ENCODE measurements around the gene SLC38A1.
"Not testable (repeated sequence)": the region's sequence is repeated elsewhere in the genome, so short reads cannot be mapped to it uniquely, and the experiment has no call there.

DNA sequence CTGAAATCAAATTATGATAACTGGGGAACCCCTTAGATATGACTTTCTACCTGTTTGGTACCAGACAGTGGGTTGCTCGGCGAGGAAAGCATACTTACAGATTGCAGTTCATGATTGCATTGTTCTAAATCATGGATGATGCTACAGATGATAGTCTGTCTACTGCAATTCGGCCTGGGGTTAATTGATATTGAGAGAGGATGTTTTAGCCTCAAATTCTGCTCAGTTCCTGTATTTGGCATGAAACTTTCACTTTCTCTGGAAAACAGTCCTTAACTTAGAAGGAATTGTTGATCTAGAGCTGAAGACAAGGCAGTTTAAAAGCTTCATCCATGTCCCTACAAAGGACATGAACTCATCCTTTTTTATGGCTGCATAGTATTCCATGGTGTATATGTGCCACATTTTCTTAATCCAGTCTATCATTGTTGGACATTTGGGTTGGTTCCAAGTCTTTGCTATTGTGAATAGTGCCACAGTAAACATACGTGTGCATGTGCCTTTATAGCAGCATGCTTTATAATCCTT is 106.2 kb downstream of the SLC38A1 start:
- not testable (repeated sequence) for TF ChIP-seq EZH2 (IDR thresholded peaks at IDR 0.05; ENCODE audit: borderline replicate concordance, low read length)
- TF ChIP-seq, protein P1, sequence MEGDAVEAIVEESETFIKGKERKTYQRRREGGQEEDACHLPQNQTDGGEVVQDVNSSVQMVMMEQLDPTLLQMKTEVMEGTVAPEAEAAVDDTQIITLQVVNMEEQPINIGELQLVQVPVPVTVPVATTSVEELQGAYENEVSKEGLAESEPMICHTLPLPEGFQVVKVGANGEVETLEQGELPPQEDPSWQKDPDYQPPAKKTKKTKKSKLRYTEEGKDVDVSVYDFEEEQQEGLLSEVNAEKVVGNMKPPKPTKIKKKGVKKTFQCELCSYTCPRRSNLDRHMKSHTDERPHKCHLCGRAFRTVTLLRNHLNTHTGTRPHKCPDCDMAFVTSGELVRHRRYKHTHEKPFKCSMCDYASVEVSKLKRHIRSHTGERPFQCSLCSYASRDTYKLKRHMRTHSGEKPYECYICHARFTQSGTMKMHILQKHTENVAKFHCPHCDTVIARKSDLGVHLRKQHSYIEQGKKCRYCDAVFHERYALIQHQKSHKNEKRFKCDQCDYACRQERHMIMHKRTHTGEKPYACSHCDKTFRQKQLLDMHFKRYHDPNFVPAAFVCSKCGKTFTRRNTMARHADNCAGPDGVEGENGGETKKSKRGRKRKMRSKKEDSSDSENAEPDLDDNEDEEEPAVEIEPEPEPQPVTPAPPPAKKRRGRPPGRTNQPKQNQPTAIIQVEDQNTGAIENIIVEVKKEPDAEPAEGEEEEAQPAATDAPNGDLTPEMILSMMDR (IDR thresholded peaks at IDR 0.05; ENCODE audit: low read length): not testable (repeated sequence)
